Right lobe of liver (tissue), 6 donors: ENCODE measurements around the gene RPTOR. TPM values are rescaled to one million over a fixed set of nuclear protein-coding genes. Genes with fewer than 3 reads are reported as not detected.
A peak's percentile ranks its signal among the peaks of the same experiment; 100 is the strongest.

Experiments
- ATAC-seq, 4 donors: fragments of 200-7000 bp; cut with Tn5 transposase; one replicate each; pipeline ENCODE4 v1.9.1; 2020; ENCODE audit warnings: mild to moderate bottlenecking in 4 of 4, moderate library complexity in 4 of 4
- DNase-seq, 3 donors: peaks; one replicate each; pipeline ENCODE4 v3.0.0-alpha.2; 2020
- H3K27ac ChIP-seq, 3 donors: fragments of 200-600 bp; one replicate each; pipeline ENCODE4 v1.8.0; 2022
- H3K27me3 ChIP-seq, 2 donors: fragments of 200-600 bp; one replicate each; pipeline ENCODE4 v1.8.0; 2022
- H3K36me3 ChIP-seq, 4 donors: fragments of 200-600 bp; sonication (generic) in 1 of 4; one replicate each; pipeline versions ENCODE4 v1.5.1 to v1.8.0; 2017 to 2022; ENCODE audit warnings: control low read depth in 1 of 4
- H3K4me1 ChIP-seq, 4 donors: fragments of 200-600 bp; sonication (generic) in 1 of 4; one replicate each; pipeline versions ENCODE4 v1.5.1 to v1.8.0; 2017 to 2022; ENCODE audit warnings: control low read depth in 1 of 4
- H3K4me3 ChIP-seq, 3 donors: fragments of 200-600 bp; one replicate each; pipeline ENCODE4 v1.8.0; 2022
- H3K9me3 ChIP-seq, 4 donors: fragments of 200-600 bp; sonication (generic) in 1 of 4; one replicate each; pipeline versions ENCODE4 v1.5.1 to v1.8.0; 2017 to 2022; ENCODE audit warnings: control low read depth in 1 of 4
- CTCF ChIP-seq, 4 donors: fragments of 200-600 bp in 3 of 4; fragments of 450-650 bp in 1 of 4; IDR thresholded peaks; one replicate each; pipeline versions ENCODE4 v1.5.1 to v1.8.0; 2016 to 2022; ENCODE audit warnings: antibody characterized with exemption in 4 of 4, mild to moderate bottlenecking in 2 of 4
- POLR2A ChIP-seq: fragments of 450-650 bp; IDR thresholded peaks from one replicate; pipeline ENCODE4 v1.6.1; 2017; ENCODE audit warnings: antibody characterized with exemption, mild to moderate bottlenecking
- WGBS: methylation state at CpG from one replicate; pipeline ENCODE4 v1.1.6; 2018; ENCODE audit warnings: low coverage, low lambda C conversion rate; ENCODE audit not compliant: insufficient coverage; ENCODE audit errors: missing lambda C conversion rate; 5-methylcytosine and 5-hydroxymethylcytosine counted together
- intact Hi-C, 2 donors: fragments of 100-400 bp; cut with DNase I; formaldehyde crosslinking; loops; one replicate each; pipeline versions ENCODE4 v1.11.2 to v1.14.1; 2022
- total RNA-seq, 6 experiments: library from RNA; depleted of rRNA in 2 of 6; stranded (reverse); fragments of >200 nt in 2 of 6; fragmentation: NEBNext Ultra II Directional in 3 of 6; extraction: Animal tissue kit (Norgen Biotek cat#: 25700) in 3 of 6; gene quantifications; one replicate each; pipeline versions ENCODE4 v1.1.0 to v1.2.4, GENCODE V29; 2016 to 2023
- donor health status: DM: no; HTN: yes; CAD: no.
- donor health status: DM: no; HTN: no; CAD: no.
- donor health status: DM: no; HTN: no; CAD: no.
- donor health status: DM: no; HTN: yes; CAD: no.
- donor health status: DM: no; HTN: yes; CAD: no.

The RPTOR gene
- total RNA-seq, 6 experiments from 2014 or later: 13.1 to 24.0 (median 15.5) TPM

- no peak for ATAC-seq
- WGBS: no CpG with 5 or more reads among the region's 31 CpGs
These were observed 416.3 kb downstream of the RPTOR start for GRCh38 chr17:80960797-80961452.

GRCh38 chr17:80961541-80962330 lies 417.1 kb downstream of the RPTOR start:
- 82% methylated on average over 3 of the region's 21 CpGs for WGBS
- Histone ChIP-seq H3K4me1 (no peaks in the 10 kb centered on the region), H3K27ac (no peak overlapping the region), H3K36me3 (no peaks in the 10 kb centered on the region), H3K27me3 (no peaks in the 10 kb centered on the region), H3K4me3 (no peak overlapping the region), H3K9me3 (no peaks in the 10 kb centered on the region)
- DNase-seq (no peak), ATAC-seq (no peak)
- no peak for TF ChIP-seq CTCF (IDR thresholded peaks at IDR 0.05)
- TF ChIP-seq POLR2A: no peak
- intact Hi-C loops: no loop called here

More at GRCh38 chr17:80960797-80961452, 416.3 kb downstream of the RPTOR start:
- Histone ChIP-seq H3K36me3 (no peaks in the 10 kb centered on the region), H3K4me1 (no peaks in the 10 kb centered on the region), H3K27me3 (no peaks in the 10 kb centered on the region), H3K9me3 (no peaks in the 10 kb centered on the region), H3K4me3 (no peak overlapping the region), H3K27ac (no peak overlapping the region)
- DNase-seq: peak in 2 of 3 donors; percentile 23 to 50
- TF ChIP-seq CTCF (IDR thresholded peaks at IDR 0.05) (no peak), POLR2A (no peak)
- intact Hi-C loops: no loop called here

GRCh38 chr17:80962356-80963329 lies 418.0 kb downstream of the RPTOR start:
- intact Hi-C loops: no loop called here
- H3K4me1 ChIP-seq: no peaks in the 10 kb centered on the region
- no peak overlapping the region for H3K4me3 ChIP-seq
- no peaks in the 10 kb centered on the region for H3K9me3 ChIP-seq
- peak in 1 of 3 donors; percentile 46 for DNase-seq
- TF ChIP-seq CTCF (IDR thresholded peaks at IDR 0.05) (no peak), POLR2A (no peak)
- no peaks in the 10 kb centered on the region for H3K27me3 ChIP-seq
- H3K27ac ChIP-seq: no peak overlapping the region
- no peaks in the 10 kb centered on the region for H3K36me3 ChIP-seq
- ATAC-seq: no peak
- 98% methylated on average over 15 of the region's 41 CpGs for WGBS

- no peak overlapping the region for H3K4me3 ChIP-seq
- ATAC-seq: no peak
- no peaks in the 10 kb centered on the region for H3K36me3 ChIP-seq
- no peak for TF ChIP-seq CTCF (IDR thresholded peaks at IDR 0.05)
- no peak for TF ChIP-seq POLR2A
- H3K9me3 ChIP-seq: no peaks in the 10 kb centered on the region
- H3K27ac ChIP-seq: no peak overlapping the region
- 86% methylated on average over 17 of the region's 49 CpGs for WGBS
- peak in 1 of 3 donors; percentile 48 for DNase-seq
- no peaks in the 10 kb centered on the region for H3K27me3 ChIP-seq
- no peaks in the 10 kb centered on the region for H3K4me1 ChIP-seq
- intact Hi-C loops: no loop called here
These were observed 419.3 kb downstream of the RPTOR start for GRCh38 chr17:80963812-80964543.
